Measurements from ENCODE around the gene LAGE3. TPM values are rescaled to one million over a fixed set of nuclear protein-coding genes. Genes with fewer than 3 reads are reported as not detected.
"Not testable (repeated sequence)": the region's sequence is repeated elsewhere in the genome, so short reads cannot be mapped to it uniquely, and the experiment has no call there.

Gene LAGE3
- total RNA-seq, 4 donors from 2014 or later, result 3.0 to 28.4 (median 23.3) TPM; not detected in 1

DNA sequence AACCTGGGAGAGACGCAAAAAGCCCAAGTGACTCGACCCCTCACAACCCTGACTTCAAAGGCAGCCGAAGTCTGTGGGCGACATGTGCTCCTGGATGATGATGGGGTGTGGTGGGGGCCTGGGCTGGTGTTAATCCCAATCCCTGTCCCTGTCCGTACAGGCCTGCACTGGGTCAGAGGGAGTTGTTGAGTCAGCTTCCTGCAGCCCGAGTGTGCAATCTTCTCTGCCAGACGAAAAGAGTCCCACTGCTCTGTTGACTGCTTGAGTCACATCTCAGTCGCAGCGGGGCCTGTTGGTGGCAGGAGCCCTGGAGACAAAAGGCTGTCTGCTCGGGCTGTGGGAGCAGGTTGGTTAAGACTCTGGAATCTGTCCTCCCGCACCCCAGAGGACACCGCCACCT is 26.7 kb upstream of the LAGE3 start:
- Histone ChIP-seq H3K27ac (no peak overlapping the region), H3K4me1 (no peaks in the 10 kb centered on the region), H3K4me3 (no peak overlapping the region), H3K9me3 (no peaks in the 10 kb centered on the region), H3K36me3 (no peaks in the 10 kb centered on the region), H3K27me3 (no peaks in the 10 kb centered on the region)
- WGBS, 2 donors (ENCODE audit: low coverage in 1 of 2), result 85% methylated on average over 9 of the region's 12 CpGs; no CpG with 5 or more reads in 1 of the 2 donors
- no peak for TF ChIP-seq POLR2AphosphoS5 (IDR thresholded peaks at IDR 0.05)
- intact Hi-C loops (cut with DNase I; ENCODE audit: low total_unique reads) (no loop called here), in situ Hi-C loops (cut with MboI; ENCODE audit: low pct_ligation_motif_present in 1 of 4, low pct_unique_long_range_greater_than_20kb in 1 of 4, low sequenced_read_pairs in 3 of 4) (no loop called here)
- no peak for DNase-seq

DNA sequence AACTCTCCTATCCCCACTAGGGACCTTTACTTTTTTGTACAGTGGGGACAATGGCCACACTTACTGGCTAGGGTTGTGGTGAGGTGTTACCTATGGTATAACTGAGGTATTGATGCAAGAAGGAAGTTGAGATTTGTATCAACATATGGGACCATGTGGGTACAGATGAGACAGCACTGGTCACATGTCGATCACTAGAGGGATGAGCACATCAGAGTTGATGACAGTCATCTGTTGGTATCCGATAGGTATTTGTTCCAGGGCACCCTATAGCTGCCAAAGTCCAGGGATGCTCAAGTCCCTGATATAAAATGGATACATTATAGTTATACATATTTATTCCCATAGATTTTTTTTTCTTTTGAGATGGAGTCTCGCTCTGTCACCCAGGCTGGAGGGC is 23.9 kb upstream of the LAGE3 start:
- Histone ChIP-seq H3K27ac (no peak overlapping the region), H3K9me3 (no peaks in the 10 kb centered on the region), H3K36me3 (no peaks in the 10 kb centered on the region), H3K27me3 (no peaks in the 10 kb centered on the region), H3K4me3 (no peak overlapping the region), H3K4me1 (no peaks in the 10 kb centered on the region)
- intact Hi-C loops (cut with DNase I; ENCODE audit: low total_unique reads), result no loop called here
- DNase-seq, result no peak
- 81% methylated on average over 3 of the region's 3 CpGs; no CpG with 5 or more reads in 1 of the 2 donors for WGBS, 2 donors (ENCODE audit: low coverage in 1 of 2)
- in situ Hi-C loops (cut with MboI; ENCODE audit: low pct_ligation_motif_present in 1 of 4, low pct_unique_long_range_greater_than_20kb in 1 of 4, low sequenced_read_pairs in 3 of 4), result no loop called here
- no peak for TF ChIP-seq POLR2A (IDR thresholded peaks at IDR 0.05)
- TF ChIP-seq POLR2AphosphoS5 (IDR thresholded peaks at IDR 0.05), result no peak
- no peak for TF ChIP-seq EP300 (IDR thresholded peaks at IDR 0.05; ENCODE audit: low read depth)
- TF ChIP-seq, protein P1, sequence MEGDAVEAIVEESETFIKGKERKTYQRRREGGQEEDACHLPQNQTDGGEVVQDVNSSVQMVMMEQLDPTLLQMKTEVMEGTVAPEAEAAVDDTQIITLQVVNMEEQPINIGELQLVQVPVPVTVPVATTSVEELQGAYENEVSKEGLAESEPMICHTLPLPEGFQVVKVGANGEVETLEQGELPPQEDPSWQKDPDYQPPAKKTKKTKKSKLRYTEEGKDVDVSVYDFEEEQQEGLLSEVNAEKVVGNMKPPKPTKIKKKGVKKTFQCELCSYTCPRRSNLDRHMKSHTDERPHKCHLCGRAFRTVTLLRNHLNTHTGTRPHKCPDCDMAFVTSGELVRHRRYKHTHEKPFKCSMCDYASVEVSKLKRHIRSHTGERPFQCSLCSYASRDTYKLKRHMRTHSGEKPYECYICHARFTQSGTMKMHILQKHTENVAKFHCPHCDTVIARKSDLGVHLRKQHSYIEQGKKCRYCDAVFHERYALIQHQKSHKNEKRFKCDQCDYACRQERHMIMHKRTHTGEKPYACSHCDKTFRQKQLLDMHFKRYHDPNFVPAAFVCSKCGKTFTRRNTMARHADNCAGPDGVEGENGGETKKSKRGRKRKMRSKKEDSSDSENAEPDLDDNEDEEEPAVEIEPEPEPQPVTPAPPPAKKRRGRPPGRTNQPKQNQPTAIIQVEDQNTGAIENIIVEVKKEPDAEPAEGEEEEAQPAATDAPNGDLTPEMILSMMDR (IDR thresholded peaks at IDR 0.05), result no peak

DNA sequence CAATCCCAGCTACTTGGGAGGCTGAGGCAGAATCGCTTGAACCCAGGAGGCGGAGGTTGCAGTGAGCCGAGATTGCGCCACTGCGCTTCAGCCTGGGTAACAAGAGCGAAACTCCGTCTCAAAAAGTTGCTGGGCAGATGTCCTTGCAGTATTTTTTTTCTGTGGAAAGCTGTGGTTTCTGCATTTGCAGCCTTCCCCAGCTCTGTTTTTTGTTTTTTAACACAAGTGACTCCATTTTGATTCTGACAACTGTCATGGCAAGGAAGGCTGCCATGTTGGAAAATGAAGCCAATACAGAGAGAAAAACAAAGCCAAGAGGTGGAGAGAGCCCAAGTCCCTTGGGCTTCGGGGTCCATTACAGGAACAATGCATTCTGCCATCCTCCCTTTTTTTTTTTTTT is 23.0 kb upstream of the LAGE3 start:
- WGBS, 2 donors (ENCODE audit: low coverage in 1 of 2), result 91% methylated on average over 8 of the region's 8 CpGs; no CpG with 5 or more reads in 1 of the 2 donors
- Histone ChIP-seq H3K9me3 (no peaks in the 10 kb centered on the region), H3K27me3 (no peaks in the 10 kb centered on the region), H3K4me3 (no peak overlapping the region), H3K4me1 (no peaks in the 10 kb centered on the region), H3K27ac (no peak overlapping the region), H3K36me3 (no peaks in the 10 kb centered on the region)
- in situ Hi-C loops (cut with MboI; ENCODE audit: low pct_ligation_motif_present in 1 of 4, low pct_unique_long_range_greater_than_20kb in 1 of 4, low sequenced_read_pairs in 3 of 4), result no loop called here
- intact Hi-C loops (cut with DNase I; ENCODE audit: low total_unique reads), result no loop called here
- no peak for DNase-seq
- TF ChIP-seq POLR2A (IDR thresholded peaks at IDR 0.05) (no peak), EP300 (IDR thresholded peaks at IDR 0.05; ENCODE audit: low read depth) (no peak), POLR2AphosphoS5 (IDR thresholded peaks at IDR 0.05) (no peak)
- TF ChIP-seq, protein P1 (IDR thresholded peaks at IDR 0.05), result no peak

DNA sequence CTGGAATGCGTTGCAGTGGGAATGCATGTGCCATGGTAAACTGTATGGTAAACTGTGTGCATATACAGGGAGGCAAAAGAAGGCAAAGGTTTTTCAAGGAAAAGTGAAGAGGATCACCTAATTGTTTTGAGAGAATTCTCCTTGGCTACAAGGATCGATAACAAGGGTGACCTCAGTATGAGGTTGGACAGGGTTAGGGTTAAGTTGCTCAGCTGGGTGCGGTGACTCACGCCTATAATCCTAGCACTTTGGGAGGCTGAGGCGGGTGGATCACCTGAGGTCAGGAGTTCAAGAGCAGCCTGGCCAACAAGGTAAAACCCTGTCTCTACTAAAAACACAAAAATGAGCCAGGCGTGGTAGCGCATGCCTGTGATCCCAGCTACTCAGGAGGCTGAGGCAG is 22.3 kb upstream of the LAGE3 start:
- intact Hi-C loops (cut with DNase I; ENCODE audit: low total_unique reads), result not testable (repeated sequence)
- 79 to 80% methylated on average over 1 to 7 of the region's 7 CpGs for WGBS, 2 donors (ENCODE audit: low coverage in 1 of 2)

DNA sequence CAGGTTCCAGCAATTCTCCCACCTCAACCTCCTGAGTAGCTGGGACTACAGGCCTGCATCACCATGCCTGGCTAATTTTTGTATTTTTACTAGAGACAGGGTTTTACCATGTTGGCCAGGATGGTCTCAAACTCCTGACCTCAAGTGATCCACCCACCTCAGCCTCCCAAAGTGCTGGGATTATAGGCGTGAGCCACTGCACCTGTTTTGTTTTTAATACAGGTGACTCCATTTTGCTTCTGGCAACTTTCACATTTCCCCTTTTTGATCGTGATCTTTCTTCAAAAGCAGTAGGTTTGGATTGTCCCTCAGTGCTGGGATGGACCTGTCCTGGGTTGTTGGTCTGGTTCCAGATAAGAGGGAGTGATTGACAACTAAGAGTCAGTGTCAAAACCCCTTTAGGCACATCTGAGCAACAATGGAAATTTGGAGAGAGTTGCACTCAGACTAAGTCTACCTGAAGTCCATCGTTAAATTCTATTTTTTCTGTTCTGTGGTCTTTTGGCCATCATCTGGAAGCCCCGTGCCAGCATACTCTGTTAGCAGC is 17.6 kb upstream of the LAGE3 start:
- intact Hi-C loops (cut with DNase I; ENCODE audit: low total_unique reads); H3K27me3 ChIP-seq; DNase-seq; in situ Hi-C loops (cut with MboI; ENCODE audit: low pct_ligation_motif_present in 1 of 4, low pct_unique_long_range_greater_than_20kb in 1 of 4, low sequenced_read_pairs in 3 of 4); H3K9me3 ChIP-seq; H3K36me3 ChIP-seq; H3K27ac ChIP-seq; H3K4me1 ChIP-seq; H3K4me3 ChIP-seq: not testable (repeated sequence)
- 73% methylated on average over 4 of the region's 4 CpGs; no CpG with 5 or more reads in 1 of the 2 donors for WGBS, 2 donors (ENCODE audit: low coverage in 1 of 2)

More for the DNA sequence above, 22.3 kb upstream of the LAGE3 start:
- H3K27ac ChIP-seq; H3K4me1 ChIP-seq; H3K4me3 ChIP-seq; H3K9me3 ChIP-seq; in situ Hi-C loops (cut with MboI; ENCODE audit: low pct_ligation_motif_present in 1 of 4, low pct_unique_long_range_greater_than_20kb in 1 of 4, low sequenced_read_pairs in 3 of 4); H3K27me3 ChIP-seq; DNase-seq; H3K36me3 ChIP-seq: not testable (repeated sequence)

DNA sequence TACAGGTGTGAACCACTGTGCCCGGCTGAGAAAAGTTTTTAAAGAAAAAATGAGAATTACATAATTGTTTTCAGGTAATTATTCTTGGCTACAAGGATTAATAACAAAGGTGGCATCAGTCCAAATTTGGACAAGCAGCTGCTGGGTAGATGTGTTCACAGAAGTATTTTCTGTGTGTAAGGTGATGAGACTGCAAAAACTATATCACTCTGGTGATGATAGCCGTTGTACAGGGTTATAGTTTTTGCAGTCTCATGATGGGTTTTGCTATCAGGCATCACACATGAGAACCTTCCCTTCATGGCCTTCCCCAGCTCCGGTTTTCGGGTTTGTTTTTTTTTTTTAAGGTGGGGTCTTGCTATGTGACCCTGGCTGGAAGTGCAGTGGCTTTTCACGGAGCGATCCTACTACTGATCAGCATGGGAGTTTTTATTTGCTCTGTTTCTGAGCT is 16.4 kb upstream of the LAGE3 start:
- Histone ChIP-seq H3K27ac (no peak overlapping the region), H3K9me3 (no peaks in the 10 kb centered on the region), H3K36me3 (no peaks in the 10 kb centered on the region), H3K4me3 (no peak overlapping the region), H3K27me3 (no peaks in the 10 kb centered on the region), H3K4me1 (no peaks in the 10 kb centered on the region)
- 69 to 86% methylated on average over 3 to 6 of the region's 6 CpGs for WGBS, 2 donors (ENCODE audit: low coverage in 1 of 2)
- intact Hi-C loops (cut with DNase I; ENCODE audit: low total_unique reads), result no loop called here
- no peak for DNase-seq
- in situ Hi-C loops (cut with MboI; ENCODE audit: low pct_ligation_motif_present in 1 of 4, low pct_unique_long_range_greater_than_20kb in 1 of 4, low sequenced_read_pairs in 3 of 4), result no loop called here
- no peak for TF ChIP-seq POLR2A (IDR thresholded peaks at IDR 0.05)
- no peak for TF ChIP-seq POLR2AphosphoS5 (IDR thresholded peaks at IDR 0.05)
